Activated CD4-positive, alpha-beta memory T cell treated with anti-CD3 and anti-CD28 coated beads, Interleukin-2, amount 10 ng/mL, durations not matched to agents 7 days and 5 days (primary cell): ENCODE results near the gene CCN6. TPM values are rescaled to one million over a fixed set of nuclear protein-coding genes. Genes with fewer than 3 reads are reported as not detected.

Experiments used
- CTCF ChIA-PET: fragments of 350-600 bp; sonication (Branson Sonifier 250); formaldehyde crosslinking; loops from one replicate; lab custom pipeline; 2021; ENCODE audit warnings: antibody characterized with exemption, inconsistent platforms; lab: Charles Lee
- POLR2A ChIA-PET: fragments of 350-600 bp; sonication (Branson Sonifier 250); formaldehyde crosslinking; loops from one replicate; lab custom pipeline; 2021; ENCODE audit warnings: antibody characterized with exemption; lab: Charles Lee
- DNase-seq: peaks from one replicate; pipeline ENCODE4 v3.0.0-alpha.2; 2020
- H3K27ac Mint-ChIP-seq: one replicate; pipeline ENCODE4 v1.8.0; 2021; ENCODE audit warnings: mild to moderate bottlenecking, mixed read lengths
- H3K27me3 Mint-ChIP-seq: one replicate; pipeline ENCODE4 v1.8.0; 2021; ENCODE audit warnings: mixed read lengths
- H3K36me3 Mint-ChIP-seq: one replicate; pipeline ENCODE4 v1.8.0; 2021; ENCODE audit warnings: low read depth, mixed read lengths
- H3K4me1 Mint-ChIP-seq: one replicate; pipeline ENCODE4 v1.8.0; 2021; ENCODE audit warnings: mixed read lengths
- H3K4me3 Mint-ChIP-seq: one replicate; pipeline ENCODE4 v1.8.0; 2021; ENCODE audit warnings: mild to moderate bottlenecking, mixed read lengths
- H3K9me3 Mint-ChIP-seq: one replicate; pipeline ENCODE4 v1.8.0; 2021; ENCODE audit warnings: mixed read lengths
- total RNA-seq, 2 experiments: library from RNA; stranded (reverse); gene quantifications; one replicate each; pipeline ENCODE4 v1.2.3, GENCODE V29; 2021

Gene CCN6
- total RNA-seq, 2 experiments from 2014 or later, result not detected

DNA sequence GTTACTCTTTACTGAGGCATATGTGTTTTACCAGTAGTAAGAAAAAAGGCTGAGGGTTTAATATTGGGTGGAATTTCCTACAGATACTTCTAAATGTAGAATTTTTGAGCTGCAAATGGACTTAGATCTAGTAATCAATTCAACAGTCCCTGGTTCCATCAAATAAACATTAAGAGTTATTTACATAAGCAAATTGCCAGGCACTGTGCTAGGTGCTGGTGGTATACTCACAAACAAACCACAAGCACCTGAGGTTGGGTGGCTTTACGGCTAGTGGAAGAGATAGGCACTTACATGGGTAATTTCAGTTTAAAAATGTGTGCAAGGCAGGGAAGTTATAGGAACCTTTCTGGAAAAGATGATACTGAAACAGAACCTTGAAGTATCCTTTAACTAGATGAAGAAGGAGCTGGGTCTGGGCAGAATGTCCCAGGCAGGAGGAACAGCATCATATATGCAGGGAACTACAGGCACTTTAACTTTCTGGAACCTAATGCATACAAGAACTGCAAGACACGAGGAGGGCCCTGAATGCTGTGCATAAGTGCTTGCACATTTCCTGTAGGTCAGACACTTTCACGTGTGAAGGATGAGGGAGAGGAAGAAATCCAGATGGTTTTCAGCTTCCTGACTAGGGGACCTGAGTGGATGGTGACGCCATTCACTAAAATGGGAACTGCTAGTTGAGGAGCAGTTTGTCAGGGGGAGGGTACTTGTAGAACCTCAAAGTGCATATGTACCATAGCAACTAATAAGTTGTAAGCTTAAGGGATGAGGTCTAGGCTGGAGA is 4.5 kb downstream of the CCN6 start:
- DNase-seq, result no peak
- Mint-ChIP-seq H3K36me3 (no peaks in the 10 kb centered on the region), H3K27me3 (peaks cover 6% of the 10 kb centered on the region), H3K4me3 (no peak overlapping the region), H3K9me3 (no peaks in the 10 kb centered on the region), H3K4me1 (no peaks in the 10 kb centered on the region), H3K27ac (no peak overlapping the region)
- POLR2A ChIA-PET, result interaction anchor here (0.7 kb wide), 1 partner anchor 23 kb away, joined by 3 read pairs; no protein-coding TSS in a partner anchor
- CTCF ChIA-PET, result interaction anchor here (0.6 kb wide), 1 partner anchor 130 kb away, joined by 3 read pairs; no protein-coding TSS in a partner anchor

DNA sequence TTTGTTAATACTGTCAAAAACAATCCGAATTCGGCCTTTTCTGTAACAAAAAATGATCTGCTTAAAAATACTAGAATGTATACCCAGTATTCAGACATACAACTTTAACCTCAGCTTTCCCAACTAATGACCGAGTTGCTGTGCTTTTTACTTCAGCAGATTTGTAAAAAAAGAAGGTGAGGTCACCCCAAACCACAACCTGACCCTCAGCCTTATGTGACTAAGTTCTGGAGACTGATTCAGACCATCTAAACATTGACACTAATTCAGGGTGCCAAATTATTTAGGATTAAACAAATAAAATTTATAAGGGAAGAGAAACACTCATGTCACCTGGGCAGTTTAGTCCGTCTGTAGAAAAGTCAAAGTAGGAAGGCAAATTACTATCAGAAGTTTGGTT is 7.7 kb downstream of the CCN6 start:
- CTCF ChIA-PET, result interaction anchor here (0.5 to 1.0 kb wide), 2 partner anchors 11 to 419 kb away, joined by 3 to 4 read pairs; no protein-coding TSS in a partner anchor
- no peaks in the 10 kb centered on the region for H3K27me3 Mint-ChIP-seq
- no peak overlapping the region for H3K4me3 Mint-ChIP-seq
- POLR2A ChIA-PET, result interaction anchor here (0.9 to 1.2 kb wide), 2 partner anchors 12 to 26 kb away, joined by 3 read pairs; partner anchors contain the start of genes FAM229B and TUBE1
- H3K36me3 Mint-ChIP-seq, result no peaks in the 10 kb centered on the region
- no peaks in the 10 kb centered on the region for H3K9me3 Mint-ChIP-seq
- no peak overlapping the region for H3K27ac Mint-ChIP-seq
- H3K4me1 Mint-ChIP-seq, result no peaks in the 10 kb centered on the region
- DNase-seq, result no peak

GRCh38 chr6:112062966-112063365 is 9.1 kb downstream of the CCN6 start:
- ChIA-PET CTCF (no interaction called here), POLR2A (no interaction called here)
- no peak overlapping the region for H3K4me3 Mint-ChIP-seq
- no peak overlapping the region for H3K27ac Mint-ChIP-seq
- no peaks in the 10 kb centered on the region for H3K4me1 Mint-ChIP-seq
- DNase-seq, result no peak
- H3K27me3 Mint-ChIP-seq, result no peaks in the 10 kb centered on the region
- H3K9me3 Mint-ChIP-seq, result no peaks in the 10 kb centered on the region
- no peaks in the 10 kb centered on the region for H3K36me3 Mint-ChIP-seq

GRCh38 chr6:112065426-112065986 is 11.6 kb downstream of the CCN6 start:
- no peaks in the 10 kb centered on the region for H3K9me3 Mint-ChIP-seq
- no peak overlapping the region for H3K4me3 Mint-ChIP-seq
- H3K4me1 Mint-ChIP-seq, result no peaks in the 10 kb centered on the region
- CTCF ChIA-PET, result no interaction called here
- no peak for DNase-seq
- no peaks in the 10 kb centered on the region for H3K27me3 Mint-ChIP-seq
- H3K36me3 Mint-ChIP-seq, result no peaks in the 10 kb centered on the region
- H3K27ac Mint-ChIP-seq, result no peak overlapping the region
- POLR2A ChIA-PET, result interaction anchor here (1.1 kb wide), 1 partner anchor 366 kb away, joined by 3 read pairs; no protein-coding TSS in a partner anchor

GRCh38 chr6:112066606-112067005 is 12.7 kb downstream of the CCN6 start:
- Mint-ChIP-seq H3K4me1 (no peaks in the 10 kb centered on the region), H3K36me3 (peaks cover 1% of the 10 kb centered on the region), H3K4me3 (no peak overlapping the region), H3K27ac (no peak overlapping the region), H3K27me3 (no peaks in the 10 kb centered on the region), H3K9me3 (no peaks in the 10 kb centered on the region)
- CTCF ChIA-PET, result interaction anchor here (0.6 kb wide), 1 partner anchor 23 kb away, joined by 3 read pairs; no protein-coding TSS in a partner anchor
- POLR2A ChIA-PET, result interaction anchor here (0.6 kb wide), 1 partner anchor 228 kb away, joined by 3 read pairs; no protein-coding TSS in a partner anchor
- DNase-seq, result no peak

DNA sequence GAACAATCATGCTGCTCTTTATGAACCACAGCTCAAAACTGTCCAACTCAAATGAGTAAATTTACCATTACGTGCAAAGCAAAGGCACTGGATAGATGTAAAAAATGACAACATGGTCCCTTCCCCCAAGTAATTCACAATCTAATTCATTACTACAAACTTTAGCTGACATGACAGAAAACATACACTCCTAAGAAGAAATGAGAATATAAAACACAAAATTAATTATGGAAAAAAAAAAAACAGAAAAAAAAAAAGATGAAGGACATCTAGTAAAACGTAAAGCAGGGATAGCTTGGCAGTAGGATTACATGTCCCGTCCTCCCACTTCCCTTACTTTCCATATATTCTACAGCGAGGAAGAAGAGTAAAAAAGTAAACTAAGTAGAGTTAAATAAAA is 27.7 kb downstream of the CCN6 start:
- Mint-ChIP-seq H3K27me3 (no peaks in the 10 kb centered on the region), H3K36me3 (peaks cover 26% of the 10 kb centered on the region), H3K27ac (no peak overlapping the region), H3K9me3 (no peaks in the 10 kb centered on the region), H3K4me1 (peaks cover 8% of the 10 kb centered on the region), H3K4me3 (no peak overlapping the region)
- POLR2A ChIA-PET, result no interaction called here
- CTCF ChIA-PET, result no interaction called here
- DNase-seq, result no peak

GRCh38 chr6:112085286-112086065 is 31.6 kb downstream of the CCN6 start:
- Mint-ChIP-seq H3K4me1 (peaks cover 8% of the 10 kb centered on the region), H3K27ac (no peak overlapping the region), H3K9me3 (no peaks in the 10 kb centered on the region), H3K36me3 (peaks cover 17% of the 10 kb centered on the region), H3K27me3 (peaks cover 19% of the 10 kb centered on the region), H3K4me3 (peak overlapping the region; percentile 38)
- ChIA-PET CTCF (interaction anchor here (0.7 to 3.3 kb wide), 4 partner anchors 13 to 826 kb away, joined by 3 to 29 read pairs (median 10); a partner anchor contains a TSS), POLR2A (interaction anchor here (3.8 kb wide), 1 partner anchor 77 kb away, joined by 14 read pairs; no protein-coding TSS in a partner anchor)
- no peak for DNase-seq

DNA sequence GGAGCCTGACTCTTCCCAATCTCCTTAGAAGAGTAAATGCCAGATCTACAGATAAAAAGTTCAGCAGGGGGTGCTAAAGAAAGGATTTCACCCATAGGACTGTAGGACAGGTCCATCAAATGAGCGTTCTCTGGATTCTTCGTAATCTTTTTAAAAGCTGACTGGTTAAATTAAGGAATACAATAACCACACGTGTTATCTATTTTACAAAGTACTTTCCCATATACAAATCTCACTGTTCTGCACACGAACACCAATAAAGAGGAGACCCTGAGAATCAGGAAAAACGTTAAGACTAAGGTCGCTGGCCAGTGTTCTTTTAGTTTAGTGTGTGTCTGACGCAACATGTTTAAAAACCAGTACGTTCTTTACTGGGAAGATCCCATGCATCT is 32.8 kb downstream of the CCN6 start:
- ChIA-PET POLR2A (interaction anchor here (1.1 to 3.8 kb wide), 9 partner anchors 13 to 608 kb away, joined by 3 to 14 read pairs (median 5); partner anchors contain the start of gene TRAF3IP2), CTCF (interaction anchor here (0.6 to 3.3 kb wide), 13 partner anchors 12 to 830 kb away, joined by 3 to 29 read pairs (median 4); partner anchors contain the start of gene TRAF3IP2)
- no peak overlapping the region for H3K27ac Mint-ChIP-seq
- no peak for DNase-seq
- peaks cover 27% of the 10 kb centered on the region for H3K27me3 Mint-ChIP-seq
- no peak overlapping the region for H3K4me3 Mint-ChIP-seq
- no peaks in the 10 kb centered on the region for H3K9me3 Mint-ChIP-seq
- peaks cover 15% of the 10 kb centered on the region for H3K36me3 Mint-ChIP-seq
- H3K4me1 Mint-ChIP-seq, result peaks cover 8% of the 10 kb centered on the region

DNA sequence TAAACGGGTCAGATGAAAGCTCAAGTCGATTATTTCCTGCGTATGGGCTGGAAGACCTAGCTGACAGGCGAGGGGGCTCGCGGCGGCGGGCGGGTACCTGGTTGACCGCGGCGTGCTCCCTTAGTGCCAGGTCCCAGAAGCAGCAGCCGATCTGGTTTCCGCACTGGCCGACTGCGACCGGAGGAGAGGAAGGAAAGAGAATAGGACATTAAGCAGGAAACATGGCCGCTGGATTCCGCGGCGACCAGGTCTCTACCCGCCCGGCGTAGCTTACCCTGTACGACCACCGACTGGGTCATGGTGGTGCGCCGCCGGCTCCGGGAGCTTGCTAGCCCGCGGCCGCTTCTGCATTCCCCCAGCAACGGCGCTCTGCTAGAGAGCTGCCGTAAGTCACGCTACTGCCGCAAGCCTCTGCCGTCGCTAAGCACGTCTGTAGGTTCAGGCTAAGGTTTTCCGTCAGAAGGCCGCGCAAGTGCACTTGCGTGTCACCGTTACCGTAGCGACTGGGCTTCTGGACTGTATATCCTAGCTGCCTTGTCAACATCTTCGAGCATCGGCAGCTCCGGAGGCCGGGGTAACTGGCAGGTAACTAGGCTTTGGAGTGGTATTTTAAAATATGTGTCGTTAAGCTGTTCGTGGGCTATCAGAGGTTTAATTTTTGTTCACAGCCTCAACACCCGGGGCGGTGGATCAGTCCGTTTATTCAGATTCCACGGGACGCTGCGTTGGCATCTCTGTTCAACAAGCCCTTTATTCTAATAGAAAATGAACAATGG is 33.4 kb downstream of the CCN6 start, which contains the start of the genes FAM229B and TUBE1:
TSS of gene FAM229B (plus strand) at position 456 of the 776 bp plus-strand sequence. CDS start 11,693 bp downstream, outside the sequence.
TSS of gene TUBE1 (minus strand) at position 347 of the 776 bp plus-strand sequence. CDS start at position 299, 48 bp downstream.
- CTCF ChIA-PET, result interaction anchor here (0.6 to 3.3 kb wide), 15 partner anchors 11 to 831 kb away, joined by 3 to 29 read pairs (median 4); partner anchors contain the start of gene TRAF3IP2
- peak; percentile 92 for DNase-seq
- Mint-ChIP-seq H3K4me3 (no peak within 1 kb of the TSS), H3K4me1 (peaks cover 8% of the 10 kb centered on the region), H3K36me3 (peaks cover 14% of the 10 kb centered on the region), H3K27ac (no peak within 1 kb of the TSS), H3K9me3 (no peaks in the 10 kb centered on the region), H3K27me3 (peaks cover 33% of the 10 kb centered on the region)
- POLR2A ChIA-PET, result interaction anchor here (0.6 to 3.8 kb wide), 11 partner anchors 12 to 609 kb away, joined by 3 to 14 read pairs (median 5); partner anchors contain the start of gene TRAF3IP2

DNA sequence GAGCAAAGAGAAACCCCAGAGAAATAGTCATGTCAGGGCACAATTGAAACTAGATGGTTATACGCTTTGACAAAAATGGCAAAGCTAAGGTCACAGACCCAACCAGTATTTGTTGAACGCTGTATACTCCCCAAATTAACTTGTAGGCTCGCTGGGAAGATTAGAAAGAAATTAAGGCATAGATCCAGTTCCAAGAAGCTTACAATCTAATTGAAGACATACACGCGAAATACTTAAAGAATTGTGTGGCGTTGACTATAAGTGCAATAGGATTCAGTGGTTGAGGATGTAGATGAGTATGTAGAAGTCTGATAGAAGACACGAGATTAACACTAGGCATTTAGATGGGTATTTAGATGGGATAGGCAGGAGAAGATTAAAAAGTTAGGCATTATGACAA is 34.0 kb downstream of the CCN6 start:
- CTCF ChIA-PET, result interaction anchor here (0.9 to 3.3 kb wide), 11 partner anchors 12 to 829 kb away, joined by 3 to 29 read pairs (median 5); a partner anchor contains a TSS
- Mint-ChIP-seq H3K27ac (no peak overlapping the region), H3K36me3 (peaks cover 13% of the 10 kb centered on the region), H3K9me3 (no peaks in the 10 kb centered on the region), H3K4me3 (no peak overlapping the region), H3K27me3 (peaks cover 35% of the 10 kb centered on the region), H3K4me1 (peaks cover 8% of the 10 kb centered on the region)
- POLR2A ChIA-PET, result interaction anchor here (0.6 to 3.8 kb wide), 9 partner anchors 11 to 609 kb away, joined by 3 to 14 read pairs (median 5); partner anchors contain the start of gene TRAF3IP2
- no peak for DNase-seq

DNA sequence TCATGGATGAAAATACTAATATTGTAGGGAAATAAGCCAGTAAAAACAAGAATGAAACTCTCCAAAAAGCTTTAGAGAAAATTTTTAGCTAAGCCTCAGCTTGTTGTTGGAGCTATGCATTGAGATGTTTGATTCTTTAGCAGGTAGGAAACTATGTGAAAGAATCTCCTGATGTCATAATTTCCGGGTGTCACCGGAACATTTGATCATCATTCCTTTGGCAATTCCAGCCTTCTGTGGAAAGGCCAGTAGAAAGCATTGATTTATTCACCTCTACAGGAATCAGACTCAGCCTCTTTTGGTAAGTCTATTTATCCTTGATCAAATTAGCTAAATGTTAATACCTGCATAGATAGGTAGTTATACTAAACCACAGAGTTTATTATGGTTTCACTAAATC is 43.0 kb downstream of the CCN6 start:
- Mint-ChIP-seq H3K4me1 (no peaks in the 10 kb centered on the region), H3K36me3 (no peaks in the 10 kb centered on the region), H3K9me3 (no peaks in the 10 kb centered on the region), H3K4me3 (no peak overlapping the region), H3K27ac (no peak overlapping the region), H3K27me3 (peaks cover 21% of the 10 kb centered on the region)
- ChIA-PET POLR2A (no interaction called here), CTCF (no interaction called here)
- DNase-seq, result no peak
